HCT116 (cell line): Measurements from ENCODE around the gene GSTK1.

ENCODE experiments used
- ATF3 ChIP-seq: IDR thresholded peaks from 2 replicates; pipeline ENCODE4 v1.6.1; 2012
- CTCF ChIP-seq, 3 experiments: fragments of 200-600 bp in 1 of 3; sonication (generic) in 1 of 3; IDR thresholded peaks in 2 of 3; conservative IDR thresholded peaks in 1 of 3; 2 replicates each; pipeline ENCODE4 v1.5.1; 2012 to 2017; ENCODE audit warnings: low read depth in 2 of 3, low read length in 2 of 3, antibody characterized with exemption in 1 of 3, borderline replicate concordance in 1 of 3, control low read depth in 1 of 3, mild to moderate bottlenecking in 1 of 3, mixed read lengths in 1 of 3, mixed run types in 1 of 3, moderate library complexity in 1 of 3; ENCODE audit not compliant: insufficient read depth in 1 of 3
- EGR1 ChIP-seq: IDR thresholded peaks from 2 replicates; pipeline ENCODE4 v1.6.1; 2012; ENCODE audit warnings: low read depth
- EZH2 ChIP-seq: fragments of 200-600 bp; sonication (generic); IDR thresholded peaks from 2 replicates; pipeline ENCODE4 v1.6.1; 2017; ENCODE audit warnings: antibody characterized with exemption, mixed run types
- MAX ChIP-seq: IDR thresholded peaks from 2 replicates; pipeline ENCODE4 v1.6.1; 2012
- POLR2A ChIP-seq: IDR thresholded peaks from 2 replicates; pipeline ENCODE4 v1.7.0; 2011; ENCODE audit warnings: borderline replicate concordance; ENCODE audit not compliant: insufficient read depth, insufficient read length; ENCODE audit errors: extremely low read depth
- RAD21 ChIP-seq: IDR thresholded peaks from 2 replicates; pipeline ENCODE4 v1.6.1; 2012; ENCODE audit warnings: low read depth, mild to moderate bottlenecking
- SRF ChIP-seq: IDR thresholded peaks from 2 replicates; pipeline ENCODE4 v1.6.1; 2012; ENCODE audit warnings: low read depth
- TCF7L2 ChIP-seq: IDR thresholded peaks from 2 replicates; pipeline ENCODE4 v1.7.0; 2011; ENCODE audit warnings: borderline replicate concordance, inconsistent platforms; ENCODE audit not compliant: insufficient read depth, insufficient read length; ENCODE audit errors: extremely low read depth
- ZNF274 ChIP-seq: fragments of 200-500 bp; sonication (Bioruptor generic); IDR thresholded peaks from 2 replicates; pipeline ENCODE4 v1.6.1; 2014; ENCODE audit warnings: mild to moderate bottlenecking, low read depth, low read length, inconsistent platforms
- TF ChIP-seq, protein P1 (sequence below): IDR thresholded peaks from 2 replicates; pipeline ENCODE4 v1.6.1; 2011; ENCODE audit warnings: mild to moderate bottlenecking, low read length, moderate library complexity; ENCODE audit not compliant: insufficient replicate concordance; ENCODE audit errors: extremely low read depth

- no peak for TF ChIP-seq ZNF274
- TF ChIP-seq POLR2A = no peak
- TF ChIP-seq CTCF (IDR thresholded peaks at IDR 0.05 in 2 of 3, conservative IDR thresholded peaks at IDR 0.05 in 1 of 3; ENCODE audit: borderline replicate concordance in 1 of 3, insufficient read depth in 1 of 3, low read depth in 2 of 3, low read length in 2 of 3) = 0 out of 6 replicates have a peak, but pooled peaks of 1 of the 3 experiments have one; percentile 0
- no peak for TF ChIP-seq RAD21
- no peak for TF ChIP-seq EZH2
- TF ChIP-seq TCF7L2 = no peak
- no peak for TF ChIP-seq ATF3
- no peak for TF ChIP-seq EGR1
- no peak for TF ChIP-seq SRF
- TF ChIP-seq, protein P1, sequence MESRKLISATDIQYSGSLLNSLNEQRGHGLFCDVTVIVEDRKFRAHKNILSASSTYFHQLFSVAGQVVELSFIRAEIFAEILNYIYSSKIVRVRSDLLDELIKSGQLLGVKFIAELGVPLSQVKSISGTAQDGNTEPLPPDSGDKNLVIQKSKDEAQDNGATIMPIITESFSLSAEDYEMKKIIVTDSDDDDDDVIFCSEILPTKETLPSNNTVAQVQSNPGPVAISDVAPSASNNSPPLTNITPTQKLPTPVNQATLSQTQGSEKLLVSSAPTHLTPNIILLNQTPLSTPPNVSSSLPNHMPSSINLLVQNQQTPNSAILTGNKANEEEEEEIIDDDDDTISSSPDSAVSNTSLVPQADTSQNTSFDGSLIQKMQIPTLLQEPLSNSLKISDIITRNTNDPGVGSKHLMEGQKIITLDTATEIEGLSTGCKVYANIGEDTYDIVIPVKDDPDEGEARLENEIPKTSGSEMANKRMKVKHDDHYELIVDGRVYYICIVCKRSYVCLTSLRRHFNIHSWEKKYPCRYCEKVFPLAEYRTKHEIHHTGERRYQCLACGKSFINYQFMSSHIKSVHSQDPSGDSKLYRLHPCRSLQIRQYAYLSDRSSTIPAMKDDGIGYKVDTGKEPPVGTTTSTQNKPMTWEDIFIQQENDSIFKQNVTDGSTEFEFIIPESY = no peak
- no peak for TF ChIP-seq MAX
Measured at GRCh38 chr7:143256932-143257331, 6.3 kb upstream of the GSTK1 start.
